DMS 273 treated with DMSO at 0.1 percent for 48 hours (cell line): Measurements from ENCODE around the gene TNFRSF8.

Experiments
- DNase-seq: peaks from one replicate; lab custom pipeline; 2025; lab: John Stamatoyannopoulos, UW

The TNFRSF8 gene

DNA sequence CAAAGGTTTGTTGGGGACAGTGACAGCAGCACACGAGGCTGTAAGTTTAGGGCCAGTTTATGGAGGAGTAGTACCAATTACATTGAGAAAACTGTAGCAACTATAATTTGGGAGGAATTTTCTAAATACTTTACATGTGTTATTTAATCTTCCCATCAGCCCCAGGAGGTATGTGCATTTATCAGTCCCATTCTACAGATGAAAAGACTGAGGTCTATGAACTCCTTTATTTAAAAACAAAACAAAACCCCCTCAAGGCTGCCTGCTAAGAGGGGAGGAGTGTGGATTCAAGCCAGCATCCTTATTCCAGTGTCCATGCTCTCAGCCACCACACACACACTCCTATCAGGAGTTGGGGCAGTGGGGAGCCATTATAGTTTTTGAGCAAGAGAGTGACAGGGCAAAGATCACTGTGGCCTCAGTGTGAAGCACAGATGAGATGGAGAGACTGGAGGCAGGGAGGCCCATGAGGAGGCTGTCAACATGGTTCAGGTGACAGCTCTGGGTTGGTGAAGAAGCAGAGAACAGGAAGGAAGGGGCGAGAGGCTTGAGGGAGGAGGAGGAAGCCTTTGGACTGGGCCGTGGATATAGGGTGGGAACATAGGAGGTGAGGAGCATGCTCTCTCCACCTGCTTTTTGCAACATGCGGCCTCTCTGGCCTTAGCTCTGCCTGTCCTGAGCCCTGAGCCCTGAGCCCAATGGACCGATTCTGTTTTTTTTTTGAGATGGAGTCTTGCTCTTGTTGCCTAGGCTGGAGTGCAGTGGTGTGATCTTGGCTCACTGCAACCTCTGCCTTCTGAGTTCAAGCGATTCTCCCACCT is 113.4 kb downstream of the TNFRSF8 start:
- DNase-seq, result no peak

- no peak for DNase-seq
These were observed 114.3 kb downstream of the TNFRSF8 start for GRCh38 chr1:12177156-12177998.

DNA sequence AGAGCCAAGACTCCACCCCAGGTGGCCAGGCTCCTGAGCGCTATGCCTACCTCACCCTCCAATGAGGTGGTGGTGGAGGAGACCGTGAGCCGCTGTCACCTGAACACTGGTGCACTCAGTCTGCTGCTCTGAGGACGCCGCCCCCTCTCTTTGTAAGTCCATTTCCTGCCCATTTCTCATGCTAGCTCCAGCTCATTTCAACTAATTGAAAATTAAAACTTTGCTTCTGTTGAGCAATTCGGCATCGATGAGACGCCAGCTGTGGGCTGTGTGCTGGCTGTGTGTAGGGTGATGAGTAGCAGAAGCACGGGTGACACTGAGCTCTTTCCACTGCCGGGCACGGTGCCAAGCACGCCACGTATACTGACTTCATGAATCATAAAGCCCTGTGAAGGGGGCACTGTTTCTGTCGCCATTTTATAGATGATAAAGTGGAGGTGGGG is 114.9 kb downstream of the TNFRSF8 start:
- DNase-seq, result no peak

DNA sequence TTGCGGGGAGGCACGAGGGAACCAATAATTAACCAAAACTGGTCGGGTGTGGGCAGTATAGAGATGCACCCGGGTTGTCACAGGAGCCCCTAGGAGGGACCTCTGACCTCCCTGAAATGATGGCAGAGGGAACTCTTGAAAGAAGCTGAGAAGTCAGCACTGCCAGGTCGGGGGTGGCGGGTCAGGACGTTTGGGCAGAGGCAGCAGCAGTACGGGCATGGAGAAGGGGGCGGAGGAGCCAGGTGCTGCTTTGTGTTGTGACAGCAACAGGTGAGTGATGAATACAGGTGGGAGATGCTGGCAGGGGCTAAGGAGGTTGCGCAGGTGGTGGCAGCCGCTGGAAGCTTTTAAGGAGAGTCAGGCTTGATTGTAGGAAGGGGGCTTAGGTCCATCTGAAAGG is 115.4 kb downstream of the TNFRSF8 start:
- DNase-seq, result no peak

GRCh38 chr1:12179111-12179519 is 116.0 kb downstream of the TNFRSF8 start:
- DNase-seq, result no peak

DNA sequence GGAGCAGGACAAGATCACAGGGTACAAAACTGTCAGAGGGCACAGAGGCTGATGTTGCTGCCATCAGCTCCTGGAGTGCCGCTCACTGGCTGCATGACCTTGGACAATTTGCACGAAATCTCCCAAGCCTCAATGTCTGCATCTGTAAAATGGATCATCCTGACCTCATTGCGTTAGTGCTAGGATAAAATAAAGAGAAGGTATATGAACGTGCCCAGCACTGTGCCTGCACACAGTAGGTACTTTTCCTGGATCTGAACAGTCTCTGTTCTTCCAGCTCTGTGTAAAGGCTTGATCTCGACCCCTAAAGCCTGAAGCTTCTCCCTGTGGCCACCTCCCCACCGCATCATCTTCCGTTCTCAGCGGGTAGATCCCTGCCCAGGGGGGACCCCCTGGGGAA is 116.6 kb downstream of the TNFRSF8 start:
- DNase-seq, result no peak

DNA sequence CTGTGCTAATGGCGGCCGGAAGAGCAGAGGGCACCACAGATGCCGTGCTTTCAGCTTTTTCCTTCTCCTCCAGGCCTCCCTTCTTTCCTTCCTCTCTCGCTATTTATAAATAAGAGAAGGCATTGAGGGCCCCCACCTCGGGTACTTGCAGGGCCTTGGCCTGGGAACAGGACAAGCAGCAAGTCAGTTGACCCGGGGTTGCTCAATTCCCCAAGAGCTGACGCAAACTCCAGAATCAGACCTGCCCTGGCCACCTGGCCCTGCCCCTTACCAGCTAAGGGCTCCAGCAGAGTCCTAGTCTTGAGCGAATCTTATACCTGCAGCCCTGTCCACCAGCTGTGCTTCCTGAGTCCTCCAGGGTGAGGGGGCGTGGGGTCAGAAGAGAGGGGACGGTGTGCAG is 117.2 kb downstream of the TNFRSF8 start:
- DNase-seq, result no peak

DNA sequence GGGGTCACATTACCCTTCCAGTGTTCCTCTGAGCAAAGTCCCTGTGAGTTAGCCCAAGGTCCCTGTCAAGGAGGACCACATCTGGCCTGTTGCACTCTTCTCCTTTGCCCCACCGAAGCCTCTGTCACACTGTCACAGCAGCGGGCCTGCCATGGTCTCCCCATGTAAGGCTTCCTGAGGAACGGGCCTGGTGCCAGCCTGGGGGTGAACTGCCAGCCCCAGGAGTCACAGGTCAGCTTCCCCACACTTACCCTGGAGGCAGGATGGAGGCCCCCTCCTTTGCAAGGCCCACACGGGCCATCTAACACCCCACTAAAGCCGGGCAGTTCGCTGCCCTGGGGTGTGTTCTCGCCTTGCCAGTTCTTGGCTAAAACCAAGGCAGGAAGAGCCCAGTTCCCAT is 117.8 kb downstream of the TNFRSF8 start:
- no peak for DNase-seq

- DNase-seq, result no peak
These were observed 118.5 kb downstream of the TNFRSF8 start for GRCh38 chr1:12181568-12181967.

DNA sequence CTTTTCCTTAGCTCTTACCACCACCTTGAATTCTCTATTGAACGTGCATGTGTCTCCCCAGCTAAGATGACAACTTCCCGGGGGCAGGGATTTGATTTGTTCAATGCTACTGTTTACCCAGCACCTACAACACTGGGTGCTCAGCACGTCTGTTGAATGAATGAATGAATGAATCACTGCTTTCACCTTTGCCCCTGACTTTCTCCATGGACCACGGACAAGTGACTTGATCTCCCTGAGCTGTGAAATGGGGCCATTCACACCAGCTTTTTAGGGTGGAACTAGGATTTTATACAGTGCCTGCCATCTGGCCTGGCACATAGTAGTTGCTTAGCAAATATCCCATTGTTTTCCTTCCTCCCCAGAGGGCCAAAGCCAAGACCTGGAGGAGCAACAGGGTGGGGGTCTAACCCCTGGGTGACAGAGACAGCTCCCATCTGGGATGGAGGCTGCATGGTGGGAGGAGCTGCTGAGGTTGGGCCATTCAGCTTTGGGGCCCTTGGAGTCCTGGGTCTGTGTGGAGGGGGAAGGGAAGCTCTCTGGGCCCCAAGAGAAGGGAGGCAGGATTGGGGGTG is 119.4 kb downstream of the TNFRSF8 start:
- DNase-seq, result no peak

GRCh38 chr1:12183095-12183794 is 120.1 kb downstream of the TNFRSF8 start:
- DNase-seq, result no peak

- no peak for DNase-seq
These were observed 121.0 kb downstream of the TNFRSF8 start for GRCh38 chr1:12184008-12184681.

DNA sequence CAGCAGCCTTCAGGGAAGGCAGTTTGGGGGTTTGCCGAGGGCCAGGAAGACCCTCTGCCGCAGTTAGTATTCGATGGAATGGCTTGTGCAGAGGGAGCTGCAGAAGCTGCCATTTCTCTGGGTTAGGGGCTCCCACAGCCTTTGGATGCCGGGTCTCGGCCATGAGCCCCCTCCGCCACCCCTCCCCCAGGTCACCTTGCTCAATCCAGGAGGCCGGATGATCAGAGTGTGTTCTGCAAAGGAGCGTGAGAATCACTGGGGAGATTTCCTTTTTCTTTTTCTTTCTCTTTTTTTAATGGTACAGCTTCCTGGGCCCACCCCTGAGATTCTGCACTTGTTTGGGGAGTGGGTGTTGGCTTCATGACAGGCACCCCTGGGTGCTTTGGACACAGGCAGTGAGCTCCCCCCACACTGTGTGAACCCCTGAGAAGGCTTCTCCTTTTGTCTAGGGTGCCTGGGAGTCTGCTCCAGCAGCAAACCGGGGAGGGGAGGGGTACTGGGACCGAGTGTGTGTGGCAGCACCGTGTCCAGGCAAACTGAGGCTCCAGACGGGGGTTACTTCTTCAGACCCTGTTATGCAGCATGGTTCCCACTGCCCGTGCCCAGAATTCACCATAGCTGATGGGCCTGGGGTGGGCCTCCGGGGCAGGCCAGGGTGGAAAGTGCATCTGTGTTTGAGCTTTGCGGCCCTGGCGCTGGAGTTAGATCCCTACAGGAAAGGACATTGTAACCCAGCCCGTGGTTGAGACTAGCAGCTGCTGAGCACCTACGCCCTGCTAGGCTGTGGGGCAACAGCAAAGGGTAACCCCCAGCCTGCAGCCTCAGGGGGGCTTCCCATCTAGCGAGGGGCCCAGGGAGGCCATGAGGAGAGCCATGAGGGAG is 122.2 kb downstream of the TNFRSF8 start:
- DNase-seq, result no peak

DNA sequence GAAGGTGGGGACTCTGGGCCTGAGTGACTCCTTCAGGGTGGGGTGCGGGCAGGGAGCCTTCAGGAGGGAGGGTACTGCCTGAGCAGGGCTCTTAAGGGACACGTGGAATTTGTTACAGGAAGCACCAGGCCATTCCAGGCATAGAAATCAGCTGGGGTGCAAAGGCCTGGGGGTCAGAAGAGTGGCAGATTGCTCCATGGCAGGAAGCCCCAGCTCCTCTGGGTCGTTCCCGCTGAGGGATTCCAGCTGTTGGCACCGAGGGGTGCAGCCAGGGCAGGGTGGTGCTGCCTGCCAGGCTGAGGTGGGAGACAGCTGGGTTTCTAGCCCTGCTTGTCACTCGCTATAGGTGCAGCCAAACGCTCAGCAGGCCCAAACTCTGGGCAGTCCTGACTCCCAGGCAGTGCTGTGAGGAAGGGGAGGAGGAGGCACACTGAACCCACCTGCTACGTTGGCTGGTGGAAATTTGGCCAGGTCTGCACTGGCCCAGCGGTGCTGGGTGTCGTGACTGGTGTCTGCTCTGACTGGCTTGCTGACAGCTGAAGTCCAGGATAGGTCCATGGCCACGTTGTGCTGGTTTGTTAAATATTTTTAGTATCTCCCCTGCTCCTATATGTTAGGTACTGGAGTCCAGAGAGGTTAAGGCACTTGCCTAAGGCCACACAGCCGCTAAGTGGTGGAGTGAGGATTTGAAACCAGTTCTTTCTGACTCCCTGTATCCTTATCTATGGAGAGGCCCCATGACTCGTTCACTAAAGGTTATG is 123.0 kb downstream of the TNFRSF8 start:
- no peak for DNase-seq

DNA sequence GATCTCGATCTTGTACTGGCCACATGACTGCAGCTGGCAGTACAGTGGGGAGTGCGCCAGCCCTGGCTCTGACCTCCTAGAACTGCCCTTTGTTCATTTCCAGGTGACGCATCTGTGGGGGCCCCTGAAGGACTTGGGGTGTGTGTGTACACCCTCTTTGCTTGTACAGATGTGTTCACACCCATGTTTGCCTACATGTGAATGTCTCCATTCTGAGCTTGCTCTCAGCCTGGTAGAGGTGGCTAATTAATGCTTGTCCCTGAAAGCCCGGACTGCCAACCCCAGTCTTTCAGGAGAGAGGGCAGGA is 123.5 kb downstream of the TNFRSF8 start:
- DNase-seq, result no peak

DNA sequence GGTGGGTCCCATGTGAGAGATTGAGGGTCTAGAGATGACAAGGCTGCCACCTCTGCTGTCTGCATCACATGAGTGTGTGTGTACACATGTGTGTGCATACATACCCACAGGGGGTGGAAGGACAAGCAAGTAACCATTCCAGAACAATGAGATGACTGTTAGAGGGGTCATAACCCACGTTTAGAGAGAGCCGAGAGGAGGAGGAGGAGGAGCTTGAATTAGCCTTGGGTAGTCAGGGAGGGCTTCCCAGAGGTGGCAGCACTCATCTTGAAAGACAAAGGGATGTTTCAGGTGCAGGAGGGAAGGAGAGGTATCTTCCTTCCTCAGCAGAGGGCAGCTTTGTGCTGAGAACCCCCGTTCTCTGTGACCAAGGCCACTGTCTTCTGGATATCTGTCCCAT is 125.0 kb downstream of the TNFRSF8 start:
- DNase-seq, result no peak

GRCh38 chr1:12188657-12189327 is 125.7 kb downstream of the TNFRSF8 start:
- DNase-seq, result no peak

GRCh38 chr1:12189328-12189682 is 126.2 kb downstream of the TNFRSF8 start:
- DNase-seq, result no peak

DNA sequence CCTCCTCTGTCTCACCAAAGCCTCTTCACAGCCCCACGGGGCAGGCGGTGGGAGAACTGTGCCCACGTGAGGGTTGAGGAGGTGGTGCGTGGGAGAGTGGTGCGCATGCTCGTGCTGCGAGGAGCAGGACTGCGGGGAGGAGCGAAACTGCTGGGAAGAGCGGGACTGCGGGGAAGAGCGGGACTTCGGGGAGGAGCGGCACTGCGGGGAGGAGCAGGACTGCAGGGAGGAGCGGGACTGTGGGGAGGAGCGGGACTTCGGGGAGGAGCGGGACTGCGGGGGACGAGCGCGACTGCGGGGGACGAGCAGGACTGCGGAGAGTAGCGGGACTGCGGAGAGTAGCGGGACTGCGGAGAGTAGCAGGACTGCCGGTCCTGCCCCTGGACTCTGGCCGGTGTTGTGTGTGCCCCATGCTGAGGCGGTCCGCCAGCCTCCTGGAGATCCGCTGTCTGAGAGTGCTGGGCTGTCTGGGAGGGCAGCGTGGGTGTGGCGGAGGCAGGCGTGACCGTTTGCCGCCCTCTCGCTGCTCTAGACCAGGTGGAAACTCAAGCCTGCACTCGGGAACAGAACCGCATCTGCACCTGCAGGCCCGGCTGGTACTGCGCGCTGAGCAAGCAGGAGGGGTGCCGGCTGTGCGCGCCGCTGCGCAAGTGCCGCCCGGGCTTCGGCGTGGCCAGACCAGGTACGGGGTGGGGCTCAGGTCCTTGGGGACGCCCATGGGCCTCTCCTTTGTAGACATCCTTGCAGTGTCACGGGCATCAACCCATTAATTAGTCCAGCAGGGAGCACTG is 128.3 kb downstream of the TNFRSF8 start:
- no peak for DNase-seq
